ENCODE measurements around the gene TNS3.

- TF ChIP-seq, protein P1, sequence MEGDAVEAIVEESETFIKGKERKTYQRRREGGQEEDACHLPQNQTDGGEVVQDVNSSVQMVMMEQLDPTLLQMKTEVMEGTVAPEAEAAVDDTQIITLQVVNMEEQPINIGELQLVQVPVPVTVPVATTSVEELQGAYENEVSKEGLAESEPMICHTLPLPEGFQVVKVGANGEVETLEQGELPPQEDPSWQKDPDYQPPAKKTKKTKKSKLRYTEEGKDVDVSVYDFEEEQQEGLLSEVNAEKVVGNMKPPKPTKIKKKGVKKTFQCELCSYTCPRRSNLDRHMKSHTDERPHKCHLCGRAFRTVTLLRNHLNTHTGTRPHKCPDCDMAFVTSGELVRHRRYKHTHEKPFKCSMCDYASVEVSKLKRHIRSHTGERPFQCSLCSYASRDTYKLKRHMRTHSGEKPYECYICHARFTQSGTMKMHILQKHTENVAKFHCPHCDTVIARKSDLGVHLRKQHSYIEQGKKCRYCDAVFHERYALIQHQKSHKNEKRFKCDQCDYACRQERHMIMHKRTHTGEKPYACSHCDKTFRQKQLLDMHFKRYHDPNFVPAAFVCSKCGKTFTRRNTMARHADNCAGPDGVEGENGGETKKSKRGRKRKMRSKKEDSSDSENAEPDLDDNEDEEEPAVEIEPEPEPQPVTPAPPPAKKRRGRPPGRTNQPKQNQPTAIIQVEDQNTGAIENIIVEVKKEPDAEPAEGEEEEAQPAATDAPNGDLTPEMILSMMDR (IDR thresholded peaks at IDR 0.05; ENCODE audit: low read depth, low read length), result no peak
- TF ChIP-seq POLR2A (IDR thresholded peaks at IDR 0.05; ENCODE audit: extremely low read depth, insufficient read length), result no peak
These were observed 246.8 kb downstream of the TNS3 start for GRCh38 chr7:47335071-47335470.
